ENCODE measurements around the gene USP6NL.

The USP6NL gene

GRCh38 chr10:11615396-11615795 lies 3.9 kb upstream of the USP6NL start:
- DNase-seq, result no peak

- DNase-seq, result no peak
Measured at GRCh38 chr10:11612021-11613001, 861 bp upstream of the USP6NL start.

GRCh38 chr10:11610826-11611247 lies 613 bp downstream of the USP6NL start:
- peak in 3 of 4 experiments; percentile 3 to 20 (median 7) for DNase-seq

- DNase-seq, result no peak
Measured at GRCh38 chr10:11610166-11610825, 1.2 kb downstream of the USP6NL start.

GRCh38 chr10:11609492-11610093 lies 1.9 kb downstream of the USP6NL start:
- DNase-seq, result no peak

- DNase-seq, result no peak
Measured at GRCh38 chr10:11609052-11609451, 2.4 kb downstream of the USP6NL start.

- no peak for DNase-seq
Measured at GRCh38 chr10:11608159-11609013, 3.1 kb downstream of the USP6NL start.

GRCh38 chr10:11605807-11606408 lies 5.5 kb downstream of the USP6NL start:
- DNase-seq, result no peak

- no peak for DNase-seq
Measured at GRCh38 chr10:11604865-11605650, 6.4 kb downstream of the USP6NL start.

GRCh38 chr10:11603741-11604140 lies 7.7 kb downstream of the USP6NL start:
- DNase-seq, result no peak

GRCh38 chr10:11602919-11603523 lies 8.4 kb downstream of the USP6NL start:
- no peak for DNase-seq

- no peak for DNase-seq
Measured at GRCh38 chr10:11602358-11602757, 9.1 kb downstream of the USP6NL start.

- no peak for DNase-seq
Measured at GRCh38 chr10:11601670-11602069, 9.8 kb downstream of the USP6NL start.

GRCh38 chr10:11600280-11600679 lies 11.2 kb downstream of the USP6NL start:
- no peak for DNase-seq

- DNase-seq, result no peak
Measured at GRCh38 chr10:11598712-11599397, 12.6 kb downstream of the USP6NL start.

GRCh38 chr10:11597470-11597869 lies 14.0 kb downstream of the USP6NL start:
- DNase-seq, result no peak

- DNase-seq, result no peak
Measured at GRCh38 chr10:11595395-11595692, 16.1 kb downstream of the USP6NL start.

GRCh38 chr10:11594589-11595394 lies 16.7 kb downstream of the USP6NL start:
- DNase-seq, result no peak

- no peak for DNase-seq
Measured at GRCh38 chr10:11593612-11594011, 17.8 kb downstream of the USP6NL start.

GRCh38 chr10:11589738-11590137 lies 21.7 kb downstream of the USP6NL start:
- DNase-seq, result no peak
